GM18508 (cell line): ENCODE data around the gene KBTBD13.
"Not testable (repeated sequence)": the region's sequence is repeated elsewhere in the genome, so short reads cannot be mapped to it uniquely, and the experiment has no call there.

Experiments used
- ATAC-seq: cut with Tn5 transposase; IDR thresholded peaks from one replicate; pipeline ENCODE4 v1.9.1; 2021; ENCODE audit warnings: moderate number of reproducible peaks; ENCODE audit not compliant: insufficient read depth, unreplicated experiment

Gene KBTBD13

DNA sequence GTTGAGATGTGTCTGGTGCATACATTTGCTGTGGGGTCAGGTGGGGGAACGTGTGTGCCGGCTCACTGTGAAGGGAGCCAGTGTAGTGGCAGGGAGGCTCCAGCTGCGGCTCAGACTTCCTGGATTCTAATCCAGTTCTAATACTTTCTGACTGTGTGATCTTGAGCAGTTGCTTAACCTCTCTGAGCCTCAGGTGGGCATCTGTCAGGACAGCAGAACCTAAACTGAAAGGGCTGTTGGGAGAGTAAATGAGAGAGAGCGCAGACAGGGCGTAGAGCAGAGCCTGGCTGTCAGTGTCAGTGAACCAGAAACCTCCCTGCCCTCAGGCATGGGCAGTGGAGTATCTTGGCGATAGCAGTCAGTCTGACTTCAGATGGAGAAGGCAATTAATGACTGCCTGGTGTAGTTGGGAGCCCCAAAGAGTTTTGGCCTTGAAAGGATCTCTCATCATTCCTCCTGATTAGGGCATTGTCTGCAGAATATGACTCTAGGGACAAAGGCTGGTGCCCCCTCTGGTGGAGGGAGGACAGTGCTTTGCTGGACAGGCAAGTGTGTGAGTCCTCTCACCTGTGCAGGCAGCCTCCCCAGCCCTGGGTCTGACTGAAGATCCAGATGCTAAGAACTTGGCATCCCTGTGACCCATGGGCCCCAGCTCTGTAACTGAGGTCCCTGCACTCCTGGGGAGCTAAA, 9.6 kb downstream of the KBTBD13 start:
- no peak for ATAC-seq

DNA sequence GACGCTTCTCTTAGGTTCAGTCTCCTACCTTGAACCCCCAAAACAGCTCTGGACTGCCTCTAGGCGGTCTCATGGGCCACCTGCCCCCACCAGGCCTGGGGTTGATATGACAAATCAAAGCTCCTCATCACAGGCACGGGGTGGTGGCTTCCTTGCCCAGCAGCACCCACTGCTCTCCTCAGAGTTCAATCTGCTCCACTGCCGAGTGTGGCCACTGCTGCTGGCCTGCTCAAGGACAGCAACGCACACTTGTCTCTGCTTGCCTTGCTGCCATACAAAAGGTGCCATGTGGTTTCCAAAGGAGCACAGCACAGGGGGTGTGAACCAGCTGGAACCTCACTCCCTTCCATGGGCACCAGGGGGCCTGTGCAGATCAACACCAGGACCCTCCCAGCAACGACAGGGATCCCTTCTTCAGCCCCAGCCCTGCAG, 10.2 kb downstream of the KBTBD13 start:
- no peak for ATAC-seq

DNA sequence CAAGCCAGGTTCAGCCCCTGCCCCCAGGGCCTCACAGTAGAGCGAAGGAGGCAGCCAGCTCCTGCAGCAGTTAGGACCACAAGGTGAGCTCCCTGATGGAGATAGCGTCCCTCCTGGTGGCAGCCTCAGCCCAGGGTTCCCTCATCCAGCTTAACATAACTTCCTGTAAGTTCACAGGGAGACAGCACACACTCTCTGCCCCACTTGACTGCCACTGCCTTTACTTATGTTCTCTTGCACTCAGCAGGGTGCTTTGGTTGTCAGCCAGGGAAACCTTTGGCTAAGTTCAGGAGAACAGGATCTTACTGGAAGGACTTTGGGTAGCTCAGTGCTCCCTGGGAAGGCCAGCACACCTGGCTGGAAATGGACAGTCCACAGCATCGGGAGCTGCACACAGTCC, 10.9 kb downstream of the KBTBD13 start:
- ATAC-seq = no peak

DNA sequence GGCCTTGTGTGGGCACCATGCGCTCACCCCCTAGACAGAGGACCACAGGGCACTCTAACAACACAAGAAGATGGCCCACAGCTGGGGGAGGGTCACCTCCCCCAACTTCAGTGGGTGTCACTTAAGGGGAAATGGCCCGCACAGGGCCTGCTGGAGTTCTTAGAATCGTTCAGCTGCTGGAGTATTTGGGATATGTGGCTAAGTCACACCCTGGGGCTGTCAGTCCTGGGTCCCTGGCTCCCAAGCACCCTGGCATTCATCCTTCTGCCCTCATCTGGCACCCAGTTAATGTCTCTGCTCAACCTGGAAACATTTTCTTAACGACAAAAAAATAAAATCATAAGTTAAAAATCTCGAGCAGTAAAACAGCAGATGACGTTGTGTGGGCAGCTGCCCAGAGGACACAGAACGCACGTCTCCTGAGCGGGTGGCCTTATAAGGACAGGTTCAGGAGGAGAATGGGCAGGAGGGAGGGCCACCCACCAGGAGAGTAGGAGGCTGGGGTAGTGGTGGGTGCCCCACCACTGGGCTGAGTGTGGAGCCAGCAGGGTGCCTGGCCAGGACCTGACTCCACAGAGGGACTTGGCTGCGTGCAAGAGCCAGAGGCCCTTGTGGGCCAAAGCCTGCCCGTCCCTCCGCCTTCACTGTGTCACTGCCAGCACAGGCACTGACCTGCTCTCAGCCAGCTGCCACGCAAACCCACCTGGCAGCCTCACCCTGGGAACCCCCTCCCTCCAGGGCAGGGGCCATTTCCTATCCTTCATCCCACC, 11.5 kb downstream of the KBTBD13 start:
- ATAC-seq = no peak

DNA sequence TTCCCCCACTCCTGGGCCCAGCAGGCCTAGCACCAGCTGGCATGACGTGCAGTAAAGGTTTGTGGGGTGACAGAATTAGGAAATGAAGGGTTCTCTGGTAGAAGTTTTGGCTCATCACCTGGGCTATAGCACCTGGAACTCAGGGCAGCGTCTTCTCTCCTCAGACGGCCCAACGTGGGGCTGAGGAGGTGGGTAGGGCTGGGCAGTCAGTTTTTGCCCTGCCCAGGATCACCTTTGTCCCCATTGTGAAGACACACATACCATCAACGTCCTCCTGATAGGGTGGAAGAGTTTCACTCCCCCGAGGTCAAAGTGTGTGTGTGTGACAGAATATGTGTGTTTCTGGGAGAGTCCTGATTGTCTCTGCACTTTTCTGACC, 12.1 kb downstream of the KBTBD13 start:
- ATAC-seq = no peak

DNA sequence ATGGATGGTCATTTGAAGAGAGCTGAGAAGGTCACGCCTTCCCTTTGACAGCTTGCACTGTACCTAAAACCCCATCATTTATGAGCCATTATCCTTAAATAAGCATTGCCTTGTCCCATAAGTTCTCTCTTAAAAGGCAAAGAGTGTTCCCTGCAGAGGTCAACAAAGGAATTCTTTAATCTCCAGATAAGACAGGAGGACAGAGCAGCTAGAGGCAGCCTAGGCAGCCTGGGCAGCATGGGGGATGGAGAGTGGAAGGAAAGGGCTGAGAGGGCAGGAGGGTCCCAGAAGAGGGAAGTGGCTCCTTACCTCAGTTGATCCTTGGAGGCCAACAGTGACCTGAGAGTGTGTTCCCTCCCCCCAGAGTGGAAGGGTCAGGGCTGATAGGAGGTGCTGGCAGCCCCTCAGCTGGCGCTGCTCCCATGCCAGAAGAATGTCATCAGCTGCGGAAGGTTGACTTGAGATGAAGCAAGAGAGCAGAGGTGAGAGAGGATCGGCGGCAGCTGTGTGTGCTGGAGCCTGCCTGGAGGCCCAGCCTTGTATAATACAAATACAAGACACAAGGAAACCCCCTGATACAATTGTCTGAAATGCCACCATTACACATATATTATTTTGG, 12.8 kb downstream of the KBTBD13 start:
- no peak for ATAC-seq

DNA sequence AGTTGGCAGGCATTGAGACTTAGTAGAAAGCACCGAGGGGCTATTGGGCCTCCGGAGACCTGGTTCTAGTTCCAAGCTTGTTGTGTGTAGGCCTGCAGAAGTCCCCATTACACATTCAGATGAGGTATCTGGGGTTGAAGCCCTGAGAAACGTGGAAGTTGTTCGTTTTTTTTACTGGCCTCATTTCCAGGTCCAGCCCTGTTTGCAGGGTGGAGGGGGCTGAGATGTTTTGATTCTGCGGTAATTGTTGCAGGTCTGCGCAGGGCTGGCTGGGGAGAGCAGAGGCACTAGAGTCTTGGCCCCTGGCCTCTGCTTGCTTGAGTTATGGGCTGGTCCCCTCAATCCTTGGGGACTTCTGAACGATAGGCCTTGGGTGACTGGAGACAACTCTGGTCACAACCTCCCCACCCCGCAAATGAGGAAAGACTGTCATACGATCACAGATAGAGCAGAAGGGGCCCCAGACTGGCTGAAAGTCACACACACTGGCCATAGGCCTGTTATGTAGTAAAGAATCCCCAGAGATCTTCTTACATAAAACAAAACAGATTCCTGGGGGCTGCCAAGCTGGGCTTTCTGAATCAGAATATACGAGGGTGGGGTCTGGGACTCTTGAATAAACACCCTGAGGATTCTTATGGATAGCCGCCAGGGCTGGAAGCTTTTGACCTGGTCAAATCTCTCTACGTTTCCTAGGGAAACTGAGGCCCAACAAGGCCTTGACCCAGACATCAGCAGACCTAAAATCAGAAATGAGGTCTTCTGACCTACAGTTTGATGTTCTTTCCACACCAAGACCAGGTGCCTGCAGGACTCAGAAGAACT, 15.6 kb downstream of the KBTBD13 start:
- ATAC-seq = no peak

DNA sequence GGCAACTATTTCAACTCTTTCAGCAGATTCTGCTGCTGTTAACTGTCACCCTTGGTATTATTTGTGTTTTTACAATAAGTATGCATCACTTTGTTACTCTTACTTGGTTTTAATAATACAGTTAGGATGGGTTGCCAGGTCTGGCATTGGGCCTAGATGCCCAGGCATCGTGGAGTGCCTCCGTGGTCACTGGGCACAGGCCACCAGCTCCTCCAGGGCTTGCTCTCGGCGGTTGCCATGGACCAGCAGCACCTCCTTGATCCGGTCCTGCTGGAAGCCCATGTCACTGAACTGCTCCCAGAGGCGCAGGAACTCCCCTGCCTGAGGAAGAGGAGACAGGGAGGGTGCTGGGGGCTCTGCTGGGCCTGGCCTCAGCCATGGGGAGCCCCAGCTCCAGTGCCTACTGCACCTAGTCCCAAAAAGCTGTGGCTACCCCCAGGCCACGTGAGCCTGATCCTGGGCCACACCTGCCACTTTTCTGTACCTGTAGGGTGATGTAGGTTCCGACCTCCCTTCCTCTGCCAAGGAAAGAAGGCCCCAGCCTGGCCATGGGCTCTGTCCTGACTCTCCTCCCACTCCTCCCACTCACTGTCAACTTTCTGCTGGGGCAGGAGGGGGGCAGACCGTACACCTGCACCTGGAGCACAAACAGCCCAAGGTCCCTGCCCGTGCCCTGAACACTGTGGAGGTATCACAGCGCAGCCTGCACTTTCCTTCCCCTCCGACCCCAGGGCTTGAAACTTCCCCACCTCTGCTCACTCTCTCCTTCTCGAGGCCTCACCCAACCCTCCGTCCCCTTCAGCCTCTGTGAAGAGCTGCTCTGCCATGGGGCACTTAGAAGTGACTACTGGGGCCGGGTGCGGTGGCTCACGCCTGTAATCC, 16.6 kb downstream of the KBTBD13 start:
- no peak for ATAC-seq

DNA sequence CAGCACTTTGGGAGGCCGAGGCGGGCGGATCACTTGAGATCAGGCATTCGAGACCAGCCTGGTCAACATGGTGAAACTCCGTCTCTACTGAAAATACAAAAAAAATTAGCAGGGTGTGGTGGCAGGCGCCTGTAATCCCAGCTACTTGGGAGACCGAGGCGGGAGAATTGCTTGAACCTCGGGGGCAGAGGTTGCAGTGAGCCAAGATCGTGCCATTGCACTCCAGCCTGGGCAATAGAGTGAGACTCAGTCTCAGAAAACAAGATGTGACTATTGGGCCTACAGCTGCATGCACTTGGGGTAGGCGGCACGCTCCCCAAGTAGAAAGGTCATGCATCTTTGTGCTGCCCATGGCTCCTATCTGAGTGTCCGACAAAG, 17.2 kb downstream of the KBTBD13 start:
- ATAC-seq = not testable (repeated sequence)

DNA sequence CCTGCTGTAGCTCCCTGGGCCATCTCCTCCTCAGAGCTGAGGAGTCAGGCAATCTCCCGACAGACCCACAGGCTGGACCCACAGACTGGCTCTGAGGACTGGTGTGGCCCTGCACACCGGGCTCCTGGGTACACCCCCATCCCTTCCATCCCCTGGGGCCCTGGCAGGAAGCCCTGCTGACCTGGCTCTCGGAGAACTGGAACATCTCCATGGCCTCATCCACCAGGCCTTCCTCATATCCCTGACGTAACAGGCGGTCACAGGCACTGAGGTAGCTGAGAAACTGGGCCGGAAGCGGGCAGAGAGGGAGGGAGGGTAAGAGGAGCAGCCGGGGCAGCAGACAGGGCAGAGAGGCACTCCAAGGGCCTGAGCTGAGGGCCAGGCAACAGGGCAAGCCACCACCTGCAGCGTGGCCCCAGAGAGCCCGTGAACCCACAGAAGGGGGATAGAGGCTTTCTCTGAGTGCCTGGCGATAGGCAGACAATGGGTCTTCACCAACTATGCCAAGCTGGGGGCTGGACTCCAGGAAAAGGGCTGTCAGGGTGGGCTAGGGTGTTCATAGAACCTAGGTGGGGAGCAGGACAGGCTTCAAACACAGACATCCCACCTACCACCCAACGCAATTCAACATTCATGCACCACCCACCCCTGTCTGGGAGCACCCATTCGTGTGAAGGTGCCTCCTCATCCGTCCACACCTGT, 17.9 kb downstream of the KBTBD13 start:
- no peak for ATAC-seq

DNA sequence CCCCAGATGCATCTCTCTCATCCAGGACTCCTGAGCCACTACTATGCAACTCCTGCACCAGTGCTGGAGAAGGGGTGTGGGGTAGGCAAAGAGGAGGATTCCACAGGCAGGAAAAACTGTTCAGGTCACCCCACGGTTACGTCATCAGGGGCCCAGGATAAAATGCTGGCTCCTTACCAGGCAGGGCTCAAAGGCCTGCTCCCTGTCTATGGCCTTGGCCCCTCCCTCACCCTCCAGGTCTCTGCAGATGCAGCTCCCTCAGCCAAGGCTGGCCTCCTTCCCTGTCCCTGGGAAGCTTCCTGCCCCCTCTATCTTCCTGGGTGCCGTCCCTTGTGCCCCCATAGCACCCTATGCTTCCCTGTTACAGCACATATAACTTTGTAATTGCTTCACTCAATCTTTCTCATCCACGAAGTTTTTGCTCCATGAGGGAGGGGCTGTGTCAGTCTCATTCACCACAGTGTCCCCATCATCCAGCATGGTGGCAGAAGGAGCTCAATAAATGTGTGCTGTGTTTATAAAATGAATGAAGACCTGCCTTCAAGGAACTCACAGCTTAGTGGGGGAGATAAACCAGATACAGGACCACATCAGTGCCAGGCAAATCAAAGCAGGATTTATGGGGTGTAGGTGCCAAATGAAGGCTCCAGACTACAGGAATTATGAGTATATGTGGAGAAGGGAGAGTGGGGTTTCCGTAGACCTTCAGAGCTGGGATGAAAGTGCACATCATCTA, 18.6 kb downstream of the KBTBD13 start:
- ATAC-seq = no peak

DNA sequence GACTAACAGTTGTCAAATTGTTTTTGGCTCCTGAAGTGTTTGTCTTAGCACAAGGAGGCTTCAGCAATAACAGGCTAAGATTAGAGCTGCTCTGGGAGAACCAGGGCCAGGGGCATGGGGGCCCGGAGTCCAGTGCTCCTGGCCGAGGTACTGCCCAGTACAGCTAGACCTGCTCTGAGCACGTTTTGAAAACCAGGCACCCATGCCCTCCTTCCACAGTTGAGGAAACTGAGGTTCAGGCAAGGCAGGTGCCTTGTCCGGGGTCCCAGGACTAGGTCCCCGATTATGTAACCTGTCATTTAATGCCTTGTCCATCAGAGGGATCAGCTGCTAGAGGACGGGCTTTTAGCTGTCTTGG, 19.2 kb downstream of the KBTBD13 start:
- no peak for ATAC-seq

DNA sequence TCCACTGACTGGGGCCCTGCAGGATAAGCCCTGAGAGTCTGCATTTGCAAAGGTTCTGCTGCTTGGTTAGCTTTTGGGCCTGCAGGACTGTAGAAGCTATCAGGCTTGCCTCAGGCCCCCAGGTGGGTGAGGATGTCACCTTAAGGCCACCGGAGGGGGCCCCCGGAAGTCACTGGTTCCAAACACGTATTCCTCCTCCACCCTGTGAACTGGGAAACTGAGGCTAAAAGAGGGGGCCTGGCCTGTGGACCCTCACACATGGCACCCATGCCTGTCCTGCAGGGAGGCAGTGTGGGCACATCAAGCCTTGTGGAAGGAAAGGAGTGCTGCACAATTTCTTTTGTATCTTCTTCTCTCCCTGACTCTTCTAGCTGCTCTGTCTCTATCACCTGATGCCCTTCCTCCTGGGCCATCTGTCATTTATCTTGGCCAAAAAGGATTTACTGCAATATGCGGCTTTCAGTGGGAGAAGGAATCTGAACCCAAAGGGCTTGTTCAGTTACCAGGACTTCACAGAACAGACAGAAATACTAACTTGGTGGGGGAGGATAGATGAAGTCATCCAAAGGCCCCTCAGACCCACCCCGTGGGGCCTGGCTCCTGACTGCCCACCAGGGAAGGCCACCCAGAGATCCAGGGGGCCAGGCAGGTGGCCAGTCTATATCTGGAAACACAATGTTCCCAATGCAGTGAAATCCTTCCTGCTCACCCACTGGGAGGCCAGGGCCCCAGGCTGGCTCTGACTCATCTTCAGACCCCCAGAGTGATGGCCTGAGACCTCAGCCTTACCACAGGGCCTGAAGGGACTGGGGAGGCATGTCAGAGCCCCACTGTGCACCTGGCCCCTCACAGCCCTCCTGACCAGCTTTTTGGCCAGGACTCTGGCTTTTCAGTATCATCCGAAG, 20.2 kb downstream of the KBTBD13 start:
- ATAC-seq = no peak

DNA sequence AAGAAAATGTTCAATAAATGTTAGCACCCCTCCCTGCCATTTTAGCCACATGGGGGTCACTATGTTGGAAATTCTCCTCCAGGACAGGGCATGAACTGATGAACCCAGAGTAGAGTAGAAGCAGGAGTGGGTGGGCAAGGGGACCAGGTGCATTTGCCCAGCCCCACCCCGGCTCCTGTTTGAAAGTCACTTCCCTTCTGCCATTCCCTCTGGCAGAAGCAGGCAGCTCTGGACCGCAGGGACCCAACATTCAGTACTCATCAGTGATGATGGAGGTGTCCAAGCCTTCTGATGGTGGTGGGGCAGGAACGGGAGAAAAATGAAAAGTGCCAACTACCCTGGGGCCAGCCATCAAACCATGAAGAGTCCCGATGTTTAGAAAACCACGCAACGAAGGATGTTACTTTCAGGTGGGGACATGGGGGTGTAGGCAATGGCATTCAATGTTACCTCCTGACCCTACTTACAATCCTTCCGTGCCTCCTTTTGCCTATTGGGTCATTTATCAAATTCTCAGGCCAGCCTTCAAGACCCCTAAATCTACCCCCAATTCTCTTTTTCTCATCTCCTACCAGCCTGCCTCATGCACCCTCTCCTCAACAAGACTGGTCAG, 21.2 kb downstream of the KBTBD13 start:
- ATAC-seq = no peak

DNA sequence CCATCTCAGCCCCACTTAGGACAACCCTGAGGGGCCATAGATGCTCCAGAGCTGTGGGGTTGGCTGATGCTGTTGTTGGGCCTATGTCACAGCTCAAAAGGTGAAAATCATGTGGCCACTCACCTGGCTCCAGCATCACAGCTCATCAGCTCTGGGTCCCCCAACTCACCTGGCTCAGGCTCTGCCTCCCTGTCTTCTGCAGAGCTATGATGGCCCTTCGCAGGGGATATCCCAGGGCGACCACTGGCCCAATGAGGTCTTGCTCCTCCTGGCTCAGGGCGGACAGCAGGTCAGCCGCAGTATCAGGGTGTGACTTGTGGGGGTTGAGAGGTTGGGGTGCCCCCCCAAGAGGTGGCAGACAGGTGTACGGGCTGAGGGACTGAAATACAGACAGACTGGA, 22.8 kb downstream of the KBTBD13 start:
- ATAC-seq = no peak

DNA sequence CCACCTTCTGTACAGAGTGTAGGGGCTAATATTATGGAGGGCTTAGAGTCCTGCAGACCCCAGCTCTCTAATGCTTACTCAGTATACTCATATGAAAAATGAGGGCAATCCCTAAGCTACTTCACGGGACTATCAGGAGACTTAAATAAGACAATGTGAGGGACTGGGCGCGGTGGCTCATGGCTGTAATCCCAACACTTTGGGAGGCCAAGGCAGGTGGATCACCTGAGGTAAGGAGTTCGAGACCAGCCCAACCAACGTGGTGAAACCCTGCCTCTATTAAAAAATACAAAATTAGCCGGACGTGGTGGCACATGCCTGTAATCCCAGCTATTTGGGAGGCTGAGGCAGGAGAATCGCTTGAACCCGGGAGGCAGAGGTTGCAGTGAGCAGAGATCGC, 23.3 kb downstream of the KBTBD13 start:
- ATAC-seq = not testable (repeated sequence)

DNA sequence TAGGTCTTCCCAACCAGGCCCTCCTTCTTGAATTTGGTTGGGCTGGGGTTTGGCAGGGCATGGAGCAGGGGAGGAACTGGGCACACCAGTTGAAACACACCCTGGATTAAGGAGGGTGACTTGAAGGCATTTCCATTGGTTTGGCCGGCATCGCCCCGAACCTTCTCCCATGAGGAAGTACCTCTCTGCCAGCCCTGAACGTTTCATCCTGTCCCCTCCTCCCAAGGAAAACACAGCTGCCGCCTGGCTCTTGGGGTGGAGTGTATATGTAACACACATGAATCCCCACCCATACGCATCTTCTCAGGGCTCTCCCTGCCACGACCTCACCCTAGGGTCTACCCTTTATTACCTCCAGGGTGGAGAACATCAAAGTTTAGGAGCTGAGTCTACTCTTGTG, 23.9 kb downstream of the KBTBD13 start:
- ATAC-seq = no peak
